ENCODE results near the gene POPDC3.

GRCh38 chr6:105113422-105113821 is 66.4 kb downstream of the POPDC3 start:
- TF ChIP-seq TAF1 (IDR thresholded peaks at IDR 0.05; ENCODE audit: borderline replicate concordance, insufficient read depth, low read length) (no peak), POLR2AphosphoS5 (IDR thresholded peaks at IDR 0.05; ENCODE audit: low read depth, low read length) (no peak)
